ENCODE measurements around the gene RADIL.
A peak's percentile ranks its signal among the peaks of the same experiment; 100 is the strongest.

The RADIL gene

DNA sequence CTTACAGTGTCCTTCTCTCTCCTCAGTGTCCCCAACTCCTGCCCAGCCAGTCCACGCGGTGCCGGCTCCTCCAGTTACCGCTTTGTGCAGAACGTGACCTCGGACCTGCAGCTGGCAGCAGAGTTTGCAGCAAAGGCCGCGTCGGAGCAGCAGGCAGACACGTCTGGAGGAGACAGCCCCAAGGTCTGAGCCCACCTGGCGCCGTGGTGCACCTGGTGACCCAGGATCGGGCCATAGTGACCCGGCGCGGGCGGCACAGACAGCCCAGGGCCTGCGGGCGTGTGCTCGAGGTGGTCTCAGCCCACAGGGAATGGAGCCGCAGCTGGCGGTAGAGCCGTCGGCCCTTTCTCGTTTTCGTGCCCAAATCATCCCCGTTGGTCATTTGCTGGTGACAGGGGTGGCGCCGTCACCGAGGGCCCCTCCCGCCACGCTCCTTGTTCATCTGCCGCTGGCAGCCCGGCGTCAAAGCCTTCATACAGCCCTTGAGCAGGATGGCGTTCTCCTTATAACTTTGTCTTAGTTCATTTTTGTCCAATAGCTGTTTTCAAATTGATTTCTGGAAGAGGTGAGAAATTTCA, 129.0 kb downstream of the RADIL start:
- no peak for DNase-seq (ENCODE audit: low spot score)

DNA sequence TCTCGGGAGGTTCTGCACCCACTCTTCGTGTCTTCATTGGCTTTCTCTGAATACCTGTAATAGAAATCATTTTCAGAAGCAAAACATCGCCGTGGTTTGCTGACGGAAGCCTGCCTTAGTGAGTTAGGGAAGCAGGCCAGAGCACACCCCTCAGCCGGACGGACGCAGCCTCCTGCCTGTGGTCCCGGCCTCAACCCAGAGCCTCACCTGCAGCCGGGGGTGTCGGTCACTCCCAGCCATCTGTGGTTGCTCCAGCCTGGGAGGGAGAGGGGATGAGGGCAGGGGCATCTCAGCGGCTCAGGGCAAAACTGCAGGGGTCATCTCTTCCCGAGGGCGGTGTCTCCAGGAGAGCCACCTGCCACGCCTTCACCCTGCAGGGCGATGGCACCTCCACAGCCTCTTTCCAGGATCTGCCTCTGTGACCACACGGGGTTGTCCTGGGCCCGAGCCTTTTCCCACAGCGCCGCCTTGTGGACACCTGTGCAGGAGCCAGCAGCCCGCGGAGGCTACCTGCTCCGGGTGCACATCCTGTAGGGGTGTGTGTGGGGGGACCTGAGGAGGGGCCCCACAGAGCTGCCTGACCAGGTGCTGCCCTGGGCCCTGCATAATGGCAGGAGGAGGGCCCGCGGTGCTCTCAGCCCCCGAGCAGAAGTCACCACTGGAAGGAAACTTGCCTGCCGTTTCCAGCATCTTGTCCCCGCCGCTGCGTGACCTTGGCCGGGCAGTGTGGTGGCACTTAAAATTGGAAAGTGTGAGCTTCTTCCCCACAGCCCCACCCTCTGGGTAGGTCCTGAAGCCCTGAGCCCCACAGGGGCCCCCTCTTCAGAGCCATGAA, 129.7 kb downstream of the RADIL start:
- DNase-seq (ENCODE audit: low spot score): peak; percentile 79

DNA sequence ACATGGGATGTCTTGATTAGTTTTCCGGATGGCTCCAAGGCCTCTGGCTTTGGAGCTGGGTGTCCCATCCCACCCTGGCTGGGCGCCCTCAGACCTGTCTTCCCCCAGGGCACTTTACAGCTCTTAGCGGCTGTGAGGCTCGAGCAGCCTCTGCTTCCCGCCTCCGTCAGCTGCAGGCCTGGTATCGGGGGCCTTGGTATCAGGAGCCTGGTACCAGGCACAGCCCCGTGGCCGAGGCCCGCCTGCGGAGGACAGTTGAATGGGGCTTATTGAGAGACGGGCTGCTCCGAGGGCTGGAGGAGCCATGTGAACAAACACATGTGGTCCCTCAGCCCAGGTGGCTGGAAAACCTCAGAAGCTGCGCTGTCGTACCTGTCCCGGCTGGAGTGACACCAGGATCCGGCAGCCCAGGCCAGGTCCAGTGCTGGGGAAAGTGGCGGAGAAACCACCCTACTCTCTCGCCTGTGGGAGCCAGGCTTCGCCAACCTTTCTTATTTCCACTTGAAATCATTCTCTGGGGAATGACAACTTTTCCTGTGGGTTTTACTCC, 132.0 kb downstream of the RADIL start:
- DNase-seq (ENCODE audit: low spot score): no peak

DNA sequence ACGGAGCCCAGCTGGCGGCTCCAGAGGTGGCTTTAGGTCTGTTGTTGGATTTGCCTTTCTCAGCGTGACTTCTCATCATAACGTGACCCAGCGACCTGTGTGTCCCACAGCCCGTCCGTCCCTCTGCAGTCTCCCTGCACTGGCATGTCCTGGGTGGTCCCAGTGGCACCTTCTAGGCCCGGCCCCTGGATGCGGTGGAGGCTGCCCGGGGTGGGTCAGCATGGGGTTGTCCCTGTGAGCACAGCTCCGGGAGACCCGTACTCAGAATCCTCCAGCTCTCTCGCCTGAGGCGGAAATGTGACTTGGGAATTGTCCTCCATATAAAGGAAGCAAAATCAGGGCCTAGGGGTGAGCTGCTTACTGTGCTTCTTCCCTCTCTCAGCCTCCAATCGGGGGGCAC, 133.7 kb downstream of the RADIL start:
- no peak for DNase-seq (ENCODE audit: low spot score)

DNA sequence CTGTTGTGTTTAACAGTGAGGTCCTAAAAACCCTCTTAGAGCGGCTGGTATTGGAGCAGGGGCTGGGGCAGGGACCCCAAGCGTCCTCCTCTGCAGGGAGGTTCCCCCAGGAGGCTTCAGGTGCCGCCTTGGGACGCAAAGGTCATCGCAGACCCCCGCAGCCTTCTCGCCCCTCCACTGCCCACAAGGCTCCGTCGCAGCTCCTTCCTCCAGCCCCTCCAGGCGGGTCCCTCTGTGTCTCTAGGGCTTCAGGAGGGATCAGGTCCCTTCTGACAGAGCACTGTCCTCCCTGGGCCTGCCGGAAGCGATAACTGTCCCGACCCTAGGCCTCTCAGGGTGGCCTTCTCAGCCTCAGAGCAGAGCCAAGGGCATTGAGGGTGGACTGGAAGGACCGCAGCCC, 134.2 kb downstream of the RADIL start:
- no peak for DNase-seq (ENCODE audit: low spot score)

Data from CD4-positive, alpha-beta T cell treated with Interleukin-6 at 100 ng/mL for 8 hours (primary cell).